T-helper 2 cell (primary cell): ENCODE results near the gene PDE10A.
"Not testable (repeated sequence)": the region's sequence is repeated elsewhere in the genome, so short reads cannot be mapped to it uniquely, and the experiment has no call there.

Source experiments
- DNase-seq, 5 experiments: peaks; one replicate each; pipeline versions ENCODE4 v3.0.0 to v3.0.0-alpha.2; 2012 to 2022

Gene PDE10A

GRCh38 chr6:165624871-165625639 is 38.0 kb downstream of the PDE10A start:
- no peak for DNase-seq

- DNase-seq = no peak
Measured at GRCh38 chr6:165621940-165622339, 41.1 kb downstream of the PDE10A start.

- not testable (repeated sequence) for DNase-seq
Measured at GRCh38 chr6:165618891-165619290, 44.1 kb downstream of the PDE10A start.

- DNase-seq = no peak
Measured at GRCh38 chr6:165618241-165618640, 44.8 kb downstream of the PDE10A start.

GRCh38 chr6:165617528-165617927 is 45.5 kb downstream of the PDE10A start:
- DNase-seq = no peak

GRCh38 chr6:165616116-165616515 is 46.9 kb downstream of the PDE10A start:
- DNase-seq = no peak

GRCh38 chr6:165615636-165616035 is 47.4 kb downstream of the PDE10A start:
- no peak for DNase-seq

- no peak for DNase-seq
Measured at GRCh38 chr6:165611294-165611693, 51.7 kb downstream of the PDE10A start.

GRCh38 chr6:165608577-165608976 is 54.5 kb downstream of the PDE10A start:
- not testable (repeated sequence) for DNase-seq

- no peak for DNase-seq
Measured at GRCh38 chr6:165606740-165607008, 56.4 kb downstream of the PDE10A start.

GRCh38 chr6:165605901-165606739 is 56.9 kb downstream of the PDE10A start:
- DNase-seq = no peak

- DNase-seq = no peak
Measured at GRCh38 chr6:165605182-165605875, 57.7 kb downstream of the PDE10A start.

GRCh38 chr6:165602291-165602690 is 60.8 kb downstream of the PDE10A start:
- DNase-seq = no peak

GRCh38 chr6:165600606-165601005 is 62.4 kb downstream of the PDE10A start:
- DNase-seq = no peak

- DNase-seq = no peak
Measured at GRCh38 chr6:165599596-165600487, 63.2 kb downstream of the PDE10A start.

- no peak for DNase-seq
Measured at GRCh38 chr6:165599121-165599520, 63.9 kb downstream of the PDE10A start.

- no peak for DNase-seq
Measured at GRCh38 chr6:165597821-165598220, 65.2 kb downstream of the PDE10A start.

- no peak for DNase-seq
Measured at GRCh38 chr6:165594584-165595333, 68.3 kb downstream of the PDE10A start.

GRCh38 chr6:165592947-165593346 is 70.1 kb downstream of the PDE10A start:
- DNase-seq = not testable (repeated sequence)

GRCh38 chr6:165588515-165588914 is 74.5 kb downstream of the PDE10A start:
- no peak for DNase-seq

- no peak for DNase-seq
Measured at GRCh38 chr6:165587206-165587605, 75.8 kb downstream of the PDE10A start.

GRCh38 chr6:165586706-165587105 is 76.3 kb downstream of the PDE10A start:
- DNase-seq = no peak
